ENCODE measurements around the gene FCN2. TPM values are rescaled to one million over a fixed set of nuclear protein-coding genes. Genes with fewer than 3 reads are reported as not detected.

Gene FCN2
- total RNA-seq, 4 donors from 2014 or later: 0.49 TPM; not detected in 3

GRCh38 chr9:134892820-134893420, 12.3 kb downstream of the FCN2 start:
- peak in 1 of 2 donors; percentile 8 for DNase-seq
- TF ChIP-seq POLR2A (IDR thresholded peaks at IDR 0.05): no peak
- TF ChIP-seq CTCF (IDR thresholded peaks at IDR 0.05): no peak
- Histone ChIP-seq H3K36me3 (no peaks in the 10 kb centered on the region), H3K4me3 (no peak overlapping the region), H3K27me3 (no peaks in the 10 kb centered on the region), H3K4me1 (peaks cover 8 to 11% of the 10 kb centered on the region in 2 donors), H3K27ac (no peak overlapping the region), H3K9me3 (no peaks in the 10 kb centered on the region)
- intact Hi-C loops (cut with DNase I; ENCODE audit: low total_unique reads): no loop called here

GRCh38 chr9:134894136-134894860, 13.7 kb downstream of the FCN2 start:
- no peaks in the 10 kb centered on the region for H3K27me3 ChIP-seq
- peak in 1 of 2 donors; percentile 14 for DNase-seq
- intact Hi-C loops (cut with DNase I; ENCODE audit: low total_unique reads): no loop called here
- no peaks in the 10 kb centered on the region for H3K9me3 ChIP-seq
- H3K36me3 ChIP-seq: no peaks in the 10 kb centered on the region
- H3K4me3 ChIP-seq: no peak overlapping the region
- peak overlapping the region in 1 of 2 donors; percentile 28 for H3K27ac ChIP-seq
- TF ChIP-seq POLR2A (IDR thresholded peaks at IDR 0.05) (no peak), CTCF (IDR thresholded peaks at IDR 0.05) (no peak)
- peaks cover 8 to 11% of the 10 kb centered on the region in 2 donors for H3K4me1 ChIP-seq

- intact Hi-C loops (cut with DNase I; ENCODE audit: low total_unique reads): no loop called here
- Histone ChIP-seq H3K4me1 (peaks cover 8 to 11% of the 10 kb centered on the region in 2 donors), H3K27me3 (no peaks in the 10 kb centered on the region), H3K27ac (peak overlapping the region; percentile 75 to 79), H3K36me3 (no peaks in the 10 kb centered on the region), H3K9me3 (no peaks in the 10 kb centered on the region), H3K4me3 (no peak overlapping the region)
- peak in 1 of 2 donors; percentile 12 for DNase-seq
- no peak for TF ChIP-seq CTCF (IDR thresholded peaks at IDR 0.05)
- no peak for TF ChIP-seq POLR2A (IDR thresholded peaks at IDR 0.05)
Measured at GRCh38 chr9:134895097-134895496, 14.5 kb downstream of the FCN2 start.

GRCh38 chr9:134895567-134895907, 14.9 kb downstream of the FCN2 start:
- no peaks in the 10 kb centered on the region for H3K27me3 ChIP-seq
- DNase-seq: no peak
- intact Hi-C loops (cut with DNase I; ENCODE audit: low total_unique reads): no loop called here
- H3K4me3 ChIP-seq: no peak overlapping the region
- TF ChIP-seq CTCF (IDR thresholded peaks at IDR 0.05) (no peak), POLR2A (IDR thresholded peaks at IDR 0.05) (no peak)
- H3K36me3 ChIP-seq: no peaks in the 10 kb centered on the region
- peaks cover 8 to 11% of the 10 kb centered on the region in 2 donors for H3K4me1 ChIP-seq
- H3K9me3 ChIP-seq: no peaks in the 10 kb centered on the region
- peak overlapping the region; percentile 75 to 79 for H3K27ac ChIP-seq
